Measurements from ENCODE around the gene NR2C2. TPM values are rescaled to one million over a fixed set of nuclear protein-coding genes. Genes with fewer than 3 reads are reported as not detected.

Gene NR2C2
- total and polyA plus RNA-seq, 9 donors: 11.4 to 56.7 (median 42.4) TPM

- intact Hi-C loops (cut with DNase I): no loop called here
- 90 to 95% (median 95%) methylated on average over 1 of the region's 1 CpG for WGBS, 3 donors
These were observed 141.8 kb downstream of the NR2C2 start for GRCh38 chr3:15089201-15089600.

GRCh38 chr3:15091575-15091974 is 144.2 kb downstream of the NR2C2 start:
- H3K4me3 ChIP-seq: no peak overlapping the region
- intact Hi-C loops (cut with DNase I): no loop called here
- no peak overlapping the region for H3K27ac ChIP-seq
- H3K4me1 ChIP-seq (ENCODE audit: insufficient read depth): no peaks in the 10 kb centered on the region
- WGBS, 3 donors: 84 to 90% (median 86%) methylated on average over 5 of the region's 5 CpGs
- no peak for TF ChIP-seq POLR2A (IDR thresholded peaks at IDR 0.05)
- TF ChIP-seq, protein P1, sequence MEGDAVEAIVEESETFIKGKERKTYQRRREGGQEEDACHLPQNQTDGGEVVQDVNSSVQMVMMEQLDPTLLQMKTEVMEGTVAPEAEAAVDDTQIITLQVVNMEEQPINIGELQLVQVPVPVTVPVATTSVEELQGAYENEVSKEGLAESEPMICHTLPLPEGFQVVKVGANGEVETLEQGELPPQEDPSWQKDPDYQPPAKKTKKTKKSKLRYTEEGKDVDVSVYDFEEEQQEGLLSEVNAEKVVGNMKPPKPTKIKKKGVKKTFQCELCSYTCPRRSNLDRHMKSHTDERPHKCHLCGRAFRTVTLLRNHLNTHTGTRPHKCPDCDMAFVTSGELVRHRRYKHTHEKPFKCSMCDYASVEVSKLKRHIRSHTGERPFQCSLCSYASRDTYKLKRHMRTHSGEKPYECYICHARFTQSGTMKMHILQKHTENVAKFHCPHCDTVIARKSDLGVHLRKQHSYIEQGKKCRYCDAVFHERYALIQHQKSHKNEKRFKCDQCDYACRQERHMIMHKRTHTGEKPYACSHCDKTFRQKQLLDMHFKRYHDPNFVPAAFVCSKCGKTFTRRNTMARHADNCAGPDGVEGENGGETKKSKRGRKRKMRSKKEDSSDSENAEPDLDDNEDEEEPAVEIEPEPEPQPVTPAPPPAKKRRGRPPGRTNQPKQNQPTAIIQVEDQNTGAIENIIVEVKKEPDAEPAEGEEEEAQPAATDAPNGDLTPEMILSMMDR (IDR thresholded peaks at IDR 0.05): no peak
- TF ChIP-seq EP300 (IDR thresholded peaks at IDR 0.05): no peak
- no peaks in the 10 kb centered on the region for H3K36me3 ChIP-seq
- DNase-seq: no peak
- H3K27me3 ChIP-seq: no peaks in the 10 kb centered on the region
- no peaks in the 10 kb centered on the region for H3K9me3 ChIP-seq

More at GRCh38 chr3:15089201-15089600, 141.8 kb downstream of the NR2C2 start:
- Histone ChIP-seq H3K4me1 (ENCODE audit: insufficient read depth) (no peaks in the 10 kb centered on the region), H3K27ac (no peak overlapping the region), H3K4me3 (no peak overlapping the region), H3K36me3 (no peaks in the 10 kb centered on the region), H3K9me3 (no peaks in the 10 kb centered on the region), H3K27me3 (no peaks in the 10 kb centered on the region)
- TF ChIP-seq, protein P1 (IDR thresholded peaks at IDR 0.05): no peak
- TF ChIP-seq EP300 (IDR thresholded peaks at IDR 0.05) (no peak), POLR2A (IDR thresholded peaks at IDR 0.05) (no peak)
- DNase-seq: no peak

DNA sequence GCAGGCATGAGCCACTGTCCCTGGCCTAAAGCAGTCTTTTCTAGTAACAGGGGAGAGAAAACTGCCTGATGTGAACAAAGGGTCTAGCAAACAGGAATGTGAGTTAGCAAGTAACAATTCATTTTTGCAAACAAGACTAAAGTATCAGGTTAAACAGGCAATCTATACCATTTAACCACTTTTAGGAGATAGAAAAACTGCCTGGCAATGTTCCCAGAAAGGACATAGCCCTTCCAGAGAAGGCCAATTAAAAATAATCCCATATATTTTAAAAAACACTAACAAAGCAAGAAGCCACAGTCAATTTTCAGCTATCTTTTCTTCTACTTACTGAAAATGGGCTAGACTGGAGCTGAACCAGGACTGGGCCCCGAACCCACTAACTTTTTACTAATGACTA is 145.3 kb downstream of the NR2C2 start:
- intact Hi-C loops (cut with DNase I): no loop called here
- peaks cover 3% of the 10 kb centered on the region for H3K4me1 ChIP-seq (ENCODE audit: insufficient read depth)

GRCh38 chr3:15094187-15094875 is 146.9 kb downstream of the NR2C2 start:
- no peak overlapping the region for H3K4me3 ChIP-seq
- H3K9me3 ChIP-seq: no peaks in the 10 kb centered on the region
- H3K27ac ChIP-seq: no peak overlapping the region
- H3K36me3 ChIP-seq: no peaks in the 10 kb centered on the region
- no peaks in the 10 kb centered on the region for H3K27me3 ChIP-seq
- intact Hi-C loops (cut with DNase I): no loop called here
- no peak for DNase-seq
- 70 to 87% (median 84%) methylated on average over 5 of the region's 5 CpGs for WGBS, 3 donors
- TF ChIP-seq, protein P1 (IDR thresholded peaks at IDR 0.05): no peak
- no peak for TF ChIP-seq EP300 (IDR thresholded peaks at IDR 0.05)
- no peak for TF ChIP-seq POLR2A (IDR thresholded peaks at IDR 0.05)
- peaks cover 6% of the 10 kb centered on the region for H3K4me1 ChIP-seq (ENCODE audit: insufficient read depth)

More for the DNA sequence above, 145.3 kb downstream of the NR2C2 start:
- H3K27me3 ChIP-seq: no peaks in the 10 kb centered on the region
- no peak for DNase-seq
- 57 to 67% (median 58%) methylated on average over 1 of the region's 1 CpG for WGBS, 3 donors
- no peaks in the 10 kb centered on the region for H3K36me3 ChIP-seq
- no peak overlapping the region for H3K27ac ChIP-seq
- no peak overlapping the region for H3K4me3 ChIP-seq
- H3K9me3 ChIP-seq: no peaks in the 10 kb centered on the region
- TF ChIP-seq, protein P1 (IDR thresholded peaks at IDR 0.05): no peak
- no peak for TF ChIP-seq EP300 (IDR thresholded peaks at IDR 0.05)
- TF ChIP-seq POLR2A (IDR thresholded peaks at IDR 0.05): no peak

All from ovary (tissue), 9 donors.